ENCODE data around the gene SMPDL3A.
A peak's percentile ranks its signal among the peaks of the same experiment; 100 is the strongest.

SMPDL3A gene

GRCh38 chr6:122829456-122829855 lies 40.4 kb downstream of the SMPDL3A start:
- Histone ChIP-seq H3K36me3 (no peaks in the 10 kb centered on the region), H3K4me1 (no peaks in the 10 kb centered on the region), H3K9me3 (no peaks in the 10 kb centered on the region), H3K4me3 (ENCODE audit: low read depth, low read length) (no peak overlapping the region), H3K27me3 (no peaks in the 10 kb centered on the region)
- no peak for DNase-seq
- TF ChIP-seq, protein P1, sequence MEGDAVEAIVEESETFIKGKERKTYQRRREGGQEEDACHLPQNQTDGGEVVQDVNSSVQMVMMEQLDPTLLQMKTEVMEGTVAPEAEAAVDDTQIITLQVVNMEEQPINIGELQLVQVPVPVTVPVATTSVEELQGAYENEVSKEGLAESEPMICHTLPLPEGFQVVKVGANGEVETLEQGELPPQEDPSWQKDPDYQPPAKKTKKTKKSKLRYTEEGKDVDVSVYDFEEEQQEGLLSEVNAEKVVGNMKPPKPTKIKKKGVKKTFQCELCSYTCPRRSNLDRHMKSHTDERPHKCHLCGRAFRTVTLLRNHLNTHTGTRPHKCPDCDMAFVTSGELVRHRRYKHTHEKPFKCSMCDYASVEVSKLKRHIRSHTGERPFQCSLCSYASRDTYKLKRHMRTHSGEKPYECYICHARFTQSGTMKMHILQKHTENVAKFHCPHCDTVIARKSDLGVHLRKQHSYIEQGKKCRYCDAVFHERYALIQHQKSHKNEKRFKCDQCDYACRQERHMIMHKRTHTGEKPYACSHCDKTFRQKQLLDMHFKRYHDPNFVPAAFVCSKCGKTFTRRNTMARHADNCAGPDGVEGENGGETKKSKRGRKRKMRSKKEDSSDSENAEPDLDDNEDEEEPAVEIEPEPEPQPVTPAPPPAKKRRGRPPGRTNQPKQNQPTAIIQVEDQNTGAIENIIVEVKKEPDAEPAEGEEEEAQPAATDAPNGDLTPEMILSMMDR (IDR thresholded peaks at IDR 0.05; ENCODE audit: low read depth, low read length), result no peak

GRCh38 chr6:122831511-122831910 lies 42.5 kb downstream of the SMPDL3A start:
- Histone ChIP-seq H3K4me1 (no peaks in the 10 kb centered on the region), H3K36me3 (no peaks in the 10 kb centered on the region), H3K4me3 (ENCODE audit: low read depth, low read length) (no peak overlapping the region), H3K9me3 (no peaks in the 10 kb centered on the region), H3K27me3 (no peaks in the 10 kb centered on the region)
- TF ChIP-seq, protein P1 (IDR thresholded peaks at IDR 0.05; ENCODE audit: low read depth, low read length), result no peak
- no peak for DNase-seq

- TF ChIP-seq, protein P1 (IDR thresholded peaks at IDR 0.05; ENCODE audit: low read depth, low read length), result no peak
- DNase-seq, result no peak
- no peak overlapping the region for H3K4me3 ChIP-seq (ENCODE audit: low read depth, low read length)
- no peaks in the 10 kb centered on the region for H3K27me3 ChIP-seq
- H3K4me1 ChIP-seq, result no peaks in the 10 kb centered on the region
- no peaks in the 10 kb centered on the region for H3K36me3 ChIP-seq
- H3K9me3 ChIP-seq, result no peaks in the 10 kb centered on the region
These were observed 43.4 kb downstream of the SMPDL3A start for GRCh38 chr6:122832459-122832858.

DNA sequence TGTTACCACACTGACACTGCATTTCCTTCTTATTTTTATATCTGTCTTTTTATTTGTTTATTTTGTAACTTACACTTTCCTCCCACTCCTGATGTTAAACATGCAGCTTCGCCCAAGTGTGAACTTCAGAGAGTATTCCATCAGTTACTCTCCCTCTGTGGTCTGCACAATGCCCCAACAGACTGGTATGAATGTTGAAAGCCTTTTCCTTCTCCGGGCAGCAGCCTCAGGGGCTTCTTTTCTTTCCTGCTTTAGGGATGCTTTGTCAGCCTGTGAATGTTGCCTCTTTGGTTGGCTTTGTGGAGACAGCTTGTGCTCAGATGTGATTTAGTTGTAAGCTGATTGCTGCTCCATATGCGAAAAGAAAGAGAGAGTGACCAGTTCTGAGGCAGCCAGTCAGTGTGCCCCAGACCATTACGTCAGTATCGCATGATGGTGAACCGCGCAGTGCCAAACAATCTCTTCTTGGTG lies 44.0 kb downstream of the SMPDL3A start:
- Histone ChIP-seq H3K27me3 (no peaks in the 10 kb centered on the region), H3K4me1 (no peaks in the 10 kb centered on the region), H3K4me3 (ENCODE audit: low read depth, low read length) (no peak overlapping the region), H3K36me3 (no peaks in the 10 kb centered on the region), H3K9me3 (no peaks in the 10 kb centered on the region)
- TF ChIP-seq, protein P1 (IDR thresholded peaks at IDR 0.05; ENCODE audit: low read depth, low read length), result no peak
- DNase-seq, result no peak

DNA sequence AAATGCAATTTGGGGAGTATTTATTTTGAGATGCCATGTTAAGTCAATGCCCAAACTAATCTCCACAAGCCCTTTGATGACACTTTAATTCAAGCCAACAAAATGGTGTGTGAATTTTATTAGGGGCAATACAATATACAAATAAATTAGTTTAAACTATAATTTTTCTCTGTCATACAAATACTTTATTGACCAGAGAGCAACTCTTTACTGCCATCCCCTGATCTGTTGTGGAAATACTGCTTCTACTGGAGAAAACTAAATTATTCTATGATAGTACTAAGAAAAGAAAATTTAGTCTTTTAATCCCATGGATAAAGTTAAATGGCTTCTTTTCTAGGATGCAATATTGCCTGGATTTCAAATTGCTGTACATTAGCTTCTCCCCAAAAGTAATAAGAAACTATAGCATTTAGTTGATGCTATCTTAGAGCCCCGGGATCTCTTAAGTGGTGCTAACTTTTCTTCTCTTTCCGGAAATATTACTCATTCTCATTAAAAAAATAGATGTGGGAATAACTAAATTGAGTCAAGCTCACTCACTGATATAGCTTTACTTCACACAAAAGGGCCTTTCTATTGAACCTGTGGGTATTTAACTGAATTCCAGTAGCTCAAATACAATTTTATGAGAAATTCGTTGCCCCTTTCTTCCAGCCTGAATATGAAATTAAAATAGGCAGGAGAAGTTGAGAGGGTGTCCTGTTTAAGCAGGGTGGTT lies 49.2 kb downstream of the SMPDL3A start:
- TF ChIP-seq, protein P1 (IDR thresholded peaks at IDR 0.05; ENCODE audit: low read depth, low read length), result peak; percentile 37
- Histone ChIP-seq H3K9me3 (no peaks in the 10 kb centered on the region), H3K4me3 (ENCODE audit: low read depth, low read length) (no peak overlapping the region), H3K4me1 (no peaks in the 10 kb centered on the region), H3K27me3 (no peaks in the 10 kb centered on the region), H3K36me3 (no peaks in the 10 kb centered on the region)
- no peak for DNase-seq

DNA sequence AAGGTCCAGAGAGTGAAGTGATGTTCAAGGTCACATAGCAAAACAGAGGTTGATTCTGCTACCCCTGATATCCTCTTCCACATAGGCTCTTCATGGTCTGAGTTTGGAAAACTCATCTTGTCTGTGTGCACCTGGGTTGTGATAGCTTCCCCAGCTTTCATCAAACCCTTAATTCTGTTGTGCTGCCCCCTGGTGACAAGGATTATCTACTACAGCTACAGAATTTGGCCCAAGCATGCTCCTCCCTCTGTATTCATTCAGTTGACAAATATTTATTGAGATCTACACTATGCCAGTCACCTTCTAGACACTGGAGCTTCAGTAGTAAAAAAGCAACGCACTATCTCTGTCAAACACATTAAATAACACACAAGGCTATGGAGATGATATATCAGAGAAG lies 50.4 kb downstream of the SMPDL3A start:
- Histone ChIP-seq H3K27me3 (no peaks in the 10 kb centered on the region), H3K36me3 (no peaks in the 10 kb centered on the region), H3K4me3 (ENCODE audit: low read depth, low read length) (no peak overlapping the region), H3K4me1 (no peaks in the 10 kb centered on the region), H3K9me3 (no peaks in the 10 kb centered on the region)
- DNase-seq, result peak; percentile 49
- TF ChIP-seq, protein P1 (IDR thresholded peaks at IDR 0.05; ENCODE audit: low read depth, low read length), result peak; percentile 66
